Measurements from ENCODE around the gene ACOT11.

- no peak for TF ChIP-seq POLR2A (IDR thresholded peaks at IDR 0.05; ENCODE audit: low read length)
- TF ChIP-seq GATA1 (IDR thresholded peaks at IDR 0.05; ENCODE audit: low read depth, low read length), result no peak
These were observed 9.8 kb downstream of the ACOT11 start for GRCh38 chr1:54557671-54558355.
